C4-2B (cell line): Measurements from ENCODE around the gene KLHL35.
A peak's percentile ranks its signal among the peaks of the same experiment; 100 is the strongest.

Experiments
- H3K27ac ChIP-seq: fragments of 450-650 bp; 2 replicates; pipeline ENCODE4 v1.5.1; 2017
- CTCF ChIP-seq: fragments of 450-650 bp; conservative IDR thresholded peaks from 2 replicates; pipeline ENCODE4 v1.5.1; 2017; ENCODE audit warnings: mild to moderate bottlenecking
- ZFX ChIP-seq: fragments of 450-650 bp; IDR thresholded peaks from 2 replicates; pipeline ENCODE4 v1.6.1; 2017

The KLHL35 gene

GRCh38 chr11:75434886-75435570 is 2.0 kb upstream of the KLHL35 start:
- TF ChIP-seq CTCF, result no peak
- no peak for TF ChIP-seq ZFX
- H3K27ac ChIP-seq, result no peak overlapping the region

DNA sequence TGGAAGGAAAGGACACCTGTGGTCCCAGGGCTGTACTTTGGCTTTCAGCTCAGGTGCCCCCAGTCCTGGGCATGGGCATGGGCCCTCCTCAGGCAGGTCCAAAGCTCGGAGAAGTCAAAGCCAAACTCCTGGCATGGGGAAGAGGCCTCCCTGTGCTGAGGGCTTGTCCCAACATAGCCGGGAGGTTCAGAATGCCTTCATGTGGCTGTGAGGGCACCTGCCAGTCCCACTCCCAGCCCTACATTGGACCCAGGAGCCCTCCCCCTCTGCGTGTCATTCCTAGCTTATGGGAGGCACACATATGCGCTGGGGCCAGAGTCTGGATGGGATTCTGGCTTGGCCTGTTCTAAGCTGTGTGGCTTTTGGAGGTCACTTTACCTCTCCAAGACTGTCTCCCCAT is 1.0 kb upstream of the KLHL35 start:
- H3K27ac ChIP-seq, result no peak overlapping the region
- TF ChIP-seq ZFX (no peak), CTCF (no peak)

- no peak overlapping the region for H3K27ac ChIP-seq
- TF ChIP-seq CTCF (no peak), ZFX (no peak)
Measured at GRCh38 chr11:75433443-75433842, 440 bp upstream of the KLHL35 start.

DNA sequence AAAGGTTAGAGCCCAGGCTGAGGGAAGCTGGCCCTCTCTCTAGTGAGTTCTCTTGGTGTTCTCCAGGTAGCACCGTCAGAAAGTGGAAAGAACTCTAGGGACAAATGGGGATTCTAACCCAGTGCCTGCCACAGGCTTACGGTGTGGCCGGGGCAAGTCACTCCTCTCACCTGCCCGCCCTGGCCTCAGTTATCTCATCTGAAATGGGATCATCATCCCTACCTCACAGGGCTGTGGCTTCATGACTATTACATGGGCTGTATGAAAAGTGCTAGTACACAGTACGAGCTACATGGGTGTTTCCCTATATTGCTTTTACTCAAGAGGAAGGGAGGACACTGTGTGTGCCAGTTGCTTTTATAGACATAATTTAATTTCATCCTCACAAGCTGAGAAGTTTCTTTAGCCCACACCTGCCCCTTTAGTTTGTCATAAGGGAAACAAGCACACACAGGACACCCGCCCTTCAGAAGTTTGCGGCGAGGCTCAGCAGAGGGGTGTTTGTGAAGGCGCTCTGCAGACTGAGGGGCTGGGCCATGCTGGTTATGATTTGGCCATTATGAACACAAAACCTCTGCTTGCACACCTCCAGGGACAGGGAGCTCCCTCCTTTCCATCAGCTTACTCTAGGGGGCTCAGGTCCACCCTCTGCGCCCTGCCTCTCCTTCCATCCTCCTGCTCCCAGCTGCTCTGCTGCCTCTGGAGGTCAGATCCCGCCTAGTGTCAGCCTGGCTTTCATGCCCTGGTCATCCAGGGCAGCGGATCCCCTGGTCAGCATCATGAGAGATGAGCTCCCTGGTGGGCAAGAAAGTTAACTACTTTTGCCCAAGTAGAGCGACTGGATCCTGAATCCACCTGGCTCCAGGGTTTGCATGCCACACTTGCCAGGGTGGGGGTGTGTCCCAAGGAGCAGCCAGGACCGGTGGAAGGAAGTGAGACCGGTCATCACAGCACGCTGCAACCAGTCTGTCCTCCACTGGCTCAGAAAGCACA is 1.2 kb downstream of the KLHL35 start:
- no peak for TF ChIP-seq CTCF
- TF ChIP-seq ZFX, result no peak
- H3K27ac ChIP-seq, result peak overlapping the region; percentile 97

GRCh38 chr11:75430714-75431532 is 2.1 kb downstream of the KLHL35 start:
- TF ChIP-seq CTCF (no peak), ZFX (no peak)
- peak overlapping the region; percentile 97 for H3K27ac ChIP-seq

DNA sequence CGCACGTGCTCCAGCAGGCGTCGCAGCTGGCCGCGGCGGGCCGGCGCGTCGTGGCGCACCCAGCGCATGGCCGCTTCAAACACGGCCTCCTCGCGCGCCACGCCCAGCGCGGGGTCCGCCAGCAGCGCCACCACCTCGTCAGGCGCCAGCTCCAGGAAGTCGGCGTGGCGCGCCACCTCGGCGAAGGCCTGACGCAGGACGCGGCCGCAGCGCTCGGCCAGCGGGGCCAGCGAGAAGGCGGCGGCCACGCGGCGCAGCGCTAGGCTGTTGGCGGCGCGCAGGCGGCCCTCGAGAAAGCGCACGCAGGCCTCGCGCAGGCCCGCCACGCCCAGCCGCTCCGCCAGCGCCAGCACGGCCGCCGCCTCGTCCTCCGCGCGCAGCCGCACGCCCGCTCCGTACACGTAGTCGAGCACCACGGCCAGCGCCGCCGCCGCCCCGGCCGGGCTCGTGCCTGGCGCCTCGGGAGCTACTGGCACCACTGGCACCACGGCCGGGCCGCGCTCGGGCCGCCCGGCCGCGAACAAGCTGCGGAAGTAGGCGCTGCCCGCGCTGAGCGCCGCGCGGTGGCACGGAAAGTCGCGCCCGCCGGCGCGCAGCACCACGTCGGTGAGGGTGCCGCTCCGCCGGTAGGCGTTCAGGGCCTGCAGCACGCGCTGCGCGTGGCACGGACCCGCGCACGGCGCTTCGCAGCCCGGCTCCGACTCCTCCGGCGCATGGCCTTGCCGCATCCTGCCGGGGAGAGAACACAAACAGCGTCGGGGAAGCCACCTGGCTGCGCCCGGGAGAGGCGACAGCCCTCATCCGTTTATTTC is 2.9 kb downstream of the KLHL35 start:
- TF ChIP-seq CTCF (no peak; the same call in 1 of the 2 replicates), ZFX (peak; percentile 82)
- H3K27ac ChIP-seq, result peak overlapping the region; percentile 97
